ENCODE data around the gene VAPB.

VAPB gene

GRCh38 chr20:58438970-58439808, 50.2 kb downstream of the VAPB start:
- DNase-seq, result no peak

- DNase-seq, result no peak
Observed at GRCh38 chr20:58440021-58440767, 51.2 kb downstream of the VAPB start.

DNA sequence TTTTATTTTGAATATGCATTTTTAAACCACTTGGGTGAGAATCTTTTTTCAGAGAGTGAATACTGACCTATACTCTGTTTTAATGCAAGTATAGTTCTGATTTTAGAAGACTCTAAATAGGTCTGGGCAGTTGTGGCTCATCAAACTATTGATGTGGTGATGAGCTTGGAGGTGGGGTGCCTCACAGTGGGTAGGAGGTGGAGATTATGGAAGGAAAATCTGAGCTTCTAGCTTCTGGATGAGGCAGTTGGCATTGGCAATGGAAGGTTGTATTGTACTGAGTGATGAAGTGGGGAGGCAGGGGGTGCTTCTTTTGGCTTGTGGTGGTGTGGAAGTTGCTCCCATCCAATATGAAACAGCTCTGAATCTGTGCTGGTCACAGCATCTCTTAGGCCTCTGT, 52.7 kb downstream of the VAPB start:
- no peak for DNase-seq

- DNase-seq, result no peak
Observed at GRCh38 chr20:58444746-58445255, 55.8 kb downstream of the VAPB start.

- DNase-seq, result no peak
Observed at GRCh38 chr20:58446264-58446959, 57.4 kb downstream of the VAPB start.

- DNase-seq, result no peak
Observed at GRCh38 chr20:58446960-58447265, 57.9 kb downstream of the VAPB start.

GRCh38 chr20:58447511-58448391, 58.7 kb downstream of the VAPB start:
- DNase-seq, result peak in 2 of 4 experiments; percentile 4 to 12

DNA sequence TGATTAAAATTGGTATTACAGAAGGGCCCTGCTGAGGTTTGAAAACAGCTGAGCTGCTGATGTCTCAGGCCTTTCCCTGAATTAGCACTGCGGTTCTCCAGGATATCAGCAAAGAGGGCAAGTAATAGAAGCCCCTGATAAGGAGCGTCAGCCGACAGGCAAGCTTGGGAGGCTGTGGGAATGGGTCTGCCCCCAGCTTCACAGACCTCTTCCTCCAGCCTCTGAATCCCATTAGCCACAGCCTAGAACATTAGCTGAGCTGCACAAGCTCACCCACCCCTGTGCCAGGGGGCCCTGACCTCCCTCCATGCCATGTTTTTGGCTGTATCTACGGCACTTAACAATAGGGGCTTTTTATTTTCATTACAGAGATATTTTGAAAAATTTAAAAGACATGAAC, 59.9 kb downstream of the VAPB start:
- DNase-seq, result no peak

DNA sequence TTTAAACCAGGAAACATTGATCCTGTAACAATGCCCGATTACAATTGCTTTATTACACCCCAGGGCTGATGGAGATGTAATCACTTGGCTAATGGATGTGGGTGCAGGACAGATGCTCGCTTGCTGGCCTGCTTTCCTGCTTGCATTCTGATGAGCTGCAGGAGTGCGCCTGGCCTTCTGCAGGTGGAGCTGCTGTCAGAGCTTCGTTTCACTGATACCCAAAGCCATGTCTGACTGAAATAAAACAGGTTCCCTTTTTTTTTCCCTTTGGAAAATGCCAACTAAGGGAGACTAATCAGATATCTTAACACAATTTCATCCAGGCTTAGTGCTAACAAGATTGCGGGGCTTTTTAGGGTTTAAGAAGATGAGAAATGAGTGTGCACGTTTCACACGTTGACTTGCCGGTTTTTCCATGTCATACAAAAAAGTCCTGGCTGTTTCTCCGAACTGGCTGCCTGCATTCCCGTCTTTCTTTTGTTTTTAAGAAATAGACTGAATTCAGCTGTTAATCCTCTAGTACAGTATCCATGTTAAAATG, 60.7 kb downstream of the VAPB start:
- DNase-seq, result no peak

DNA sequence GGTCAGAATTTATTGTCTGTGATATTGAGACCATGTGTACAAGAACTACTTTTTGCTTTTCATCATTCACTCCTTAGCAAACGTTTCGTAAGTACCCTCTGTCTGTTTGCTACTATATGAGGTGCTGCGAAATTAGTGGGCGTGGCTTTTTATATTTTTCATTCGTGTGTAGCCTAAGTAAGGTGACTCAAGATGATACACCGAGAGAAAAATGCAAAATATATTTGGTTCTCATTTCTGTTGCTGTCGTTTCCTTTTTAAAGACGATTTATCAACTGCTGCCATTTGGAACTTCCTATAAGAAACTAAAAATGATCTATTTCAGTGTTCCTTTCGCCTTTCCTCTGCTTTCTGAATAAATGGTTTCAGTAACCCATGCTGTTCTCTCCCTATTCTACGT, 61.2 kb downstream of the VAPB start:
- no peak for DNase-seq

DNA sequence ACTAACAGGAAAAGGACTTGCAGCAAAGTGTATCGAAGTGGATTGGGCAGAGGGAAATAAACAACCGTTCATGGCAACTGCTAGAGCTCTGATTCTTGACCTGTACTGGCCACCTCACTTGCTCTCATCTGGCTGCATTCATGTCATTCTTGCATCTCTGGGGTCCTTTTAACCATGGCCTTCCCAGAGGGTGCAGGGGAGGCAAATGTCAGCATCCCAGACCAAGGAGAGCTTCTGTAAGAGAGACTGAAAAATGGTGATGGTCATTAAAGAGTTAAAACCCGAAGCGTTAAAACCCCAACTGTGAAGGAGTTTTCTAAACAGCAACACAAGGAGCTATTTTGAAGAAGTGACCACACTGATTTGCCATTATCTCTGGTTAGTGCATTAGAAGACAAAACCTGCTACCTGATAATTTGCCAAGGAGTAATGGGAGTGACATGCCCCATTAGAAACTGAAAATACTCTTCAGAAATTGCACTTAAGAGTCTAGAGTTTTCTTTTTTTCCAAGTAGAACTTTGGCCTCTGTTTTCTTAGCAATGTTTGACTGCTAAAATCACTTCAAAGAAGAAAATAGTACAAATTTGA, 63.7 kb downstream of the VAPB start:
- DNase-seq, result no peak

- no peak for DNase-seq
Observed at GRCh38 chr20:58453391-58453790, 64.4 kb downstream of the VAPB start.

GRCh38 chr20:58454460-58454859, 65.4 kb downstream of the VAPB start:
- DNase-seq, result no peak

- no peak for DNase-seq
Observed at GRCh38 chr20:58457083-58457695, 68.2 kb downstream of the VAPB start.

DNA sequence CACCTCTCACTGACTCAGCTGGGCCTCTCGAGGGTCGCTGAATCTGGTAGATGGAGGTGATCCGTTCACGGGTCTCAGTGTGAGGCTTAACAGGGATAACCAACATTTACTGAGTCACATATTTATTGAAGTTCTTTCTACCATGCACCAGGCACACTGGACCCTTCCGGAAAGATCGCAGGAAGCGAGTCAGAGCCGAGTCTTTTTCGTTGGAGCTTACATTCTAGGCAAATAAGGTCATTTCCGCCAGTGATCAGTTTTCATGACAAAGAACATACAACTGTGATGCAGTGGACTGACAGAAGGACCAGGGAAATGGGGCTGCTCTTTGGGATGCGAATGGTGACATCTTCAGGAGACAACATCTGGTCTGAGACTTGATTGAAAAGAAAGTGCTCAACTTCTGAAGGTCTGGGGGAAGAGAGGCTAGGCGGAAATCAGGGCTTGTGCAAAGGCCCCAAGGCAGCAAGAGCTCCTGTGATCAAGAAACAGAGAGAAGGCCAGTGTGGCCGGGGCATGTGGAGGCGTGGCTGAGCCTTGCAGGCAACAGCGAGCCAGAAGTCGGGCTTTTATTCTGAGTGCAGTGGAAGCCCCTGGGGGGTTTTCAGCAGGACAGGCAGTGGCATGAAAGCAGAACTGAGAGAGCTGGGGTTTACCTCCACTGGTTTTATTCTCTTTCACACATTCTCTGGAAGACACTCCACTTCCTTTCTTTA, 69.5 kb downstream of the VAPB start:
- DNase-seq, result no peak

GRCh38 chr20:58459058-58459750, 70.2 kb downstream of the VAPB start:
- no peak for DNase-seq

DNA sequence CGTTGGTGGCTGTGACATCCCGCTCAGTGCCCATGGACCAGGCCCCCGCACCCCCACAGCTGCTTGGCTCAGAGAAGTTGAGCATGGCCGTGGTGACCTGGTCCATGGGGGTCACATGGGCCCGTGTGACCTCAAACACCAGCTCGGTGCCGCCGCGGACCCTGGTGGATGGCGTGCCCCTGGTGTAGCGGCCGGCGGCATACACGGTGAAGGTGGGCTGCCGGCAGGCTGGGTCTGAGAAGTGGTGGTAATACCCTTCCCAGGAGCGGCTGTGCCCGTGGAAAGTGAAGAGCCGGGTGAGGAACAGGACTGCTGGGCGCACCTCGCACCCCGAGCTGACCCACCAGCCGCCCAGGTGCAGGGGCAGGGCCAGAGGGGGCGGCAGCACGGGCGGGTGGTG, 72.1 kb downstream of the VAPB start:
- DNase-seq, result no peak

DNA sequence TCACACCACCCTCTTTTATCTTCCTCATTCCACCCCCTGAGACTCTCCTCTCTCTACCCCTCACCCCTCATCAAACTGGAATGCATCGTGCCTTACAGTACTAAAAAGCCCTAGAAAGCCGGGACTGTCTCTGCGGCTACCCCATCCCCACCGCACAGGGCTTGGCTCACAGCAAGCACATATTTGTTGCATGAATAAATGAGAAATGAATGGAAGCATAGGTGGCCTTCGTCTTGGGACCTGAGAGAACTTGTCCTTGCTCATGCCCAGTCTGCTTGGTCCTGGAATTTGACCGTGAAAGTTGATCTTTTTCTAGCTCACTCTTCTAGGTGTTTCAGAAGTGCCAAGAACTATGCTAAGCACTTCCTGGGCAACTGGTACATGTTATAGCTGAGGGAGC, 72.9 kb downstream of the VAPB start:
- no peak for DNase-seq

- no peak for DNase-seq
Observed at GRCh38 chr20:58463256-58463655, 74.2 kb downstream of the VAPB start.

- DNase-seq, result no peak
Observed at GRCh38 chr20:58464838-58465237, 75.8 kb downstream of the VAPB start.
